Caco-2 (cell line): ENCODE data around the gene SYNPO2. TPM values are rescaled to one million over a fixed set of nuclear protein-coding genes. Genes with fewer than 3 reads are reported as not detected.

ENCODE experiments used
- BruUV-seq: library from RNA; stranded (reverse); fragments of 400-500 nt; replicated peaks from 2 replicates; lab custom pipeline; 2021; lab: Mats Ljungman, UMichigan
- CTCF ChIA-PET: fragments of 300-600 bp; sonication (Branson Sonifier 250); formaldehyde crosslinking; loops from one replicate; lab custom pipeline; 2022; ENCODE audit warnings: antibody characterized with exemption; lab: Charles Lee
- POLR2A ChIA-PET: fragments of 300-600 bp; sonication (Branson Sonifier 250); formaldehyde crosslinking; loops from one replicate; lab custom pipeline; 2022; ENCODE audit warnings: antibody characterized with exemption; lab: Charles Lee
- DNase-seq, 2 experiments: peaks; one replicate each; pipeline versions ENCODE4 v3.0.0 to v3.0.0-alpha.2; 2020 to 2022
- H3K27me3 ChIP-seq: replicated peaks from 2 replicates; pipeline ENCODE4 v1.6.0; 2011; ENCODE audit warnings: low read length; ENCODE audit not compliant: control insufficient read depth, insufficient read depth
- H3K36me3 ChIP-seq: 2 replicates; pipeline ENCODE4 v1.5.1; 2011; ENCODE audit warnings: low read length; ENCODE audit not compliant: control insufficient read depth, insufficient read depth
- H3K4me1 ChIP-seq: fragments of 250-450 bp; sonication (Bioruptor Pico); 2 replicates; pipeline ENCODE4 v1.5.1; 2020; ENCODE audit warnings: mild to moderate bottlenecking
- H3K4me3 ChIP-seq: 2 replicates; pipeline ENCODE4 v1.5.1; 2011; ENCODE audit warnings: low read depth, mild to moderate bottlenecking, control low read depth, low read length
- H3K9me3 ChIP-seq: fragments of 250-450 bp; sonication (Bioruptor Pico); 2 replicates; pipeline ENCODE4 v1.5.1; 2020; ENCODE audit warnings: mild to moderate bottlenecking, moderate library complexity
- H3K27ac Mint-ChIP-seq: one replicate; pipeline ENCODE4 v1.8.0; 2022; ENCODE audit warnings: mixed read lengths; ENCODE audit not compliant: unreplicated experiment
- H3K27me3 Mint-ChIP-seq: one replicate; pipeline ENCODE4 v1.8.0; 2022; ENCODE audit warnings: mixed read lengths; ENCODE audit not compliant: insufficient read depth, unreplicated experiment
- H3K36me3 Mint-ChIP-seq: one replicate; pipeline ENCODE4 v1.8.0; 2022; ENCODE audit warnings: mild to moderate bottlenecking, mixed read lengths; ENCODE audit not compliant: insufficient read depth, unreplicated experiment
- H3K4me1 Mint-ChIP-seq: one replicate; pipeline ENCODE4 v1.8.0; 2022; ENCODE audit warnings: low read depth, mixed read lengths; ENCODE audit not compliant: unreplicated experiment
- H3K4me3 Mint-ChIP-seq: one replicate; pipeline ENCODE4 v1.8.0; 2022; ENCODE audit warnings: mild to moderate bottlenecking, moderate library complexity, mixed read lengths; ENCODE audit not compliant: unreplicated experiment
- H3K9me3 Mint-ChIP-seq: one replicate; pipeline ENCODE4 v1.8.0; 2022; ENCODE audit warnings: mixed read lengths; ENCODE audit not compliant: unreplicated experiment
- CTCF ChIP-seq, 2 experiments: fragments of 200-600 bp in 1 of 2; IDR thresholded peaks; 1 replicate in 1 of 2; 2 replicates in 1 of 2; pipeline versions ENCODE4 v1.5.1 to v1.8.0; 2011 to 2022; ENCODE audit warnings: antibody characterized with exemption in 1 of 2, control low read depth in 1 of 2, inconsistent platforms in 1 of 2, low read depth in 1 of 2, low read length in 1 of 2, mild to moderate bottlenecking in 1 of 2, moderate library complexity in 1 of 2; ENCODE audit not compliant: insufficient read depth in 1 of 2, severe bottlenecking in 1 of 2, unreplicated experiment in 1 of 2
- intact Hi-C: fragments of 100-400 bp; cut with micrococcal nuclease; formaldehyde crosslinking; loops from one replicate; pipeline ENCODE4 v1.10.0; 2022; ENCODE audit not compliant: unreplicated experiment
- total RNA-seq: library from RNA; stranded (reverse); gene quantifications from 2 replicates; pipeline ENCODE4 v1.2.3, GENCODE V29; 2022

Gene SYNPO2
- total RNA-seq, 1 experiment from 2014 or later, result 0.16 TPM

- Histone ChIP-seq H3K9me3 (no peaks in the 10 kb centered on the region), H3K4me3 (no peak overlapping the region), H3K36me3 (no peaks in the 10 kb centered on the region), H3K4me1 (no peaks in the 10 kb centered on the region), H3K27me3 (no peaks in the 10 kb centered on the region)
- intact Hi-C loops, result no loop called here
- H3K4me3 Mint-ChIP-seq, result no peak overlapping the region
- H3K27me3 Mint-ChIP-seq, result peaks cover 20% of the 10 kb centered on the region
- ChIA-PET CTCF (no interaction called here), POLR2A (no interaction called here)
- TF ChIP-seq CTCF (IDR thresholded peaks at IDR 0.05; ENCODE audit: insufficient read depth in 1 of 2, low read depth in 1 of 2, low read length in 1 of 2, severe bottlenecking in 1 of 2, unreplicated experiment in 1 of 2), result no peak
- no peak overlapping the region for H3K27ac Mint-ChIP-seq
- DNase-seq, result no peak
- H3K4me1 Mint-ChIP-seq, result no peaks in the 10 kb centered on the region
- no TSS peak for BruUV-seq
- H3K36me3 Mint-ChIP-seq, result no peaks in the 10 kb centered on the region
- no peaks in the 10 kb centered on the region for H3K9me3 Mint-ChIP-seq
Measured at GRCh38 chr4:118898221-118898620, 9.6 kb downstream of the SYNPO2 start.

GRCh38 chr4:118898684-118899138 is 10.1 kb downstream of the SYNPO2 start:
- DNase-seq, result no peak
- Mint-ChIP-seq H3K27ac (no peak overlapping the region), H3K4me3 (no peak overlapping the region), H3K36me3 (no peaks in the 10 kb centered on the region), H3K27me3 (peaks cover 20% of the 10 kb centered on the region), H3K9me3 (no peaks in the 10 kb centered on the region), H3K4me1 (no peaks in the 10 kb centered on the region)
- no TSS peak for BruUV-seq
- intact Hi-C loops, result no loop called here
- Histone ChIP-seq H3K4me1 (no peaks in the 10 kb centered on the region), H3K9me3 (no peaks in the 10 kb centered on the region), H3K36me3 (no peaks in the 10 kb centered on the region), H3K27me3 (no peaks in the 10 kb centered on the region), H3K4me3 (no peak overlapping the region)
- POLR2A ChIA-PET, result no interaction called here
- no peak for TF ChIP-seq CTCF (IDR thresholded peaks at IDR 0.05; ENCODE audit: insufficient read depth in 1 of 2, low read depth in 1 of 2, low read length in 1 of 2, severe bottlenecking in 1 of 2, unreplicated experiment in 1 of 2)
- CTCF ChIA-PET, result no interaction called here

GRCh38 chr4:118904418-118904817 is 15.8 kb downstream of the SYNPO2 start:
- no peaks in the 10 kb centered on the region for H3K36me3 Mint-ChIP-seq
- ChIA-PET POLR2A (no interaction called here), CTCF (no interaction called here)
- H3K4me1 Mint-ChIP-seq, result no peaks in the 10 kb centered on the region
- TF ChIP-seq CTCF (IDR thresholded peaks at IDR 0.05; ENCODE audit: insufficient read depth in 1 of 2, low read depth in 1 of 2, low read length in 1 of 2, severe bottlenecking in 1 of 2, unreplicated experiment in 1 of 2), result no peak
- Histone ChIP-seq H3K4me3 (no peak overlapping the region), H3K36me3 (no peaks in the 10 kb centered on the region), H3K27me3 (no peaks in the 10 kb centered on the region), H3K4me1 (no peaks in the 10 kb centered on the region), H3K9me3 (no peaks in the 10 kb centered on the region)
- H3K4me3 Mint-ChIP-seq, result no peak overlapping the region
- H3K27ac Mint-ChIP-seq, result no peak overlapping the region
- H3K27me3 Mint-ChIP-seq, result peaks cover 8% of the 10 kb centered on the region
- DNase-seq, result no peak
- intact Hi-C loops, result no loop called here
- H3K9me3 Mint-ChIP-seq, result no peaks in the 10 kb centered on the region
- BruUV-seq, result no TSS peak
